ENCODE measurements around the gene SLC9A6. TPM values are rescaled to one million over a fixed set of nuclear protein-coding genes. Genes with fewer than 3 reads are reported as not detected.

Gene SLC9A6
- total and polyA plus RNA-seq, 2 of the 8 experiments (the other 6 are each of a cell fraction or from before 2014, with no cell fraction given) = 8.0 to 14.1 TPM

DNA sequence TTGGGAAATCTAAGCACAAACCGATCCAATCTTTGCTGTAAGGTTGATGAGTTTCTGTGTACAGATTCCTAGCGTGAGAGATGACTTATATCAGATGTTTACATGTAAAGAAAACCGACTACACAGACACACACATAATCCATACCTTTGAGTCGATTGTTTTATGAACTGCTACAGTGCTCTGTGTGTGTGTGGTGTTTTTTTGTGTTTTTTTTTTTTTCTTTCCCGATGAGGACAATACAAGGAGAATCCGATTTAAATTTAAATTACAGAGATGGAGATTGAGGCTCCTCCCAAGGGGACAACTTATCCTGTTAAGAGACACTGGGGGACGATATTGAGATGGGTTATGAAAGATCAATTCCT, 461 bp upstream of the SLC9A6 start (continued):
- TF ChIP-seq, protein P1, sequence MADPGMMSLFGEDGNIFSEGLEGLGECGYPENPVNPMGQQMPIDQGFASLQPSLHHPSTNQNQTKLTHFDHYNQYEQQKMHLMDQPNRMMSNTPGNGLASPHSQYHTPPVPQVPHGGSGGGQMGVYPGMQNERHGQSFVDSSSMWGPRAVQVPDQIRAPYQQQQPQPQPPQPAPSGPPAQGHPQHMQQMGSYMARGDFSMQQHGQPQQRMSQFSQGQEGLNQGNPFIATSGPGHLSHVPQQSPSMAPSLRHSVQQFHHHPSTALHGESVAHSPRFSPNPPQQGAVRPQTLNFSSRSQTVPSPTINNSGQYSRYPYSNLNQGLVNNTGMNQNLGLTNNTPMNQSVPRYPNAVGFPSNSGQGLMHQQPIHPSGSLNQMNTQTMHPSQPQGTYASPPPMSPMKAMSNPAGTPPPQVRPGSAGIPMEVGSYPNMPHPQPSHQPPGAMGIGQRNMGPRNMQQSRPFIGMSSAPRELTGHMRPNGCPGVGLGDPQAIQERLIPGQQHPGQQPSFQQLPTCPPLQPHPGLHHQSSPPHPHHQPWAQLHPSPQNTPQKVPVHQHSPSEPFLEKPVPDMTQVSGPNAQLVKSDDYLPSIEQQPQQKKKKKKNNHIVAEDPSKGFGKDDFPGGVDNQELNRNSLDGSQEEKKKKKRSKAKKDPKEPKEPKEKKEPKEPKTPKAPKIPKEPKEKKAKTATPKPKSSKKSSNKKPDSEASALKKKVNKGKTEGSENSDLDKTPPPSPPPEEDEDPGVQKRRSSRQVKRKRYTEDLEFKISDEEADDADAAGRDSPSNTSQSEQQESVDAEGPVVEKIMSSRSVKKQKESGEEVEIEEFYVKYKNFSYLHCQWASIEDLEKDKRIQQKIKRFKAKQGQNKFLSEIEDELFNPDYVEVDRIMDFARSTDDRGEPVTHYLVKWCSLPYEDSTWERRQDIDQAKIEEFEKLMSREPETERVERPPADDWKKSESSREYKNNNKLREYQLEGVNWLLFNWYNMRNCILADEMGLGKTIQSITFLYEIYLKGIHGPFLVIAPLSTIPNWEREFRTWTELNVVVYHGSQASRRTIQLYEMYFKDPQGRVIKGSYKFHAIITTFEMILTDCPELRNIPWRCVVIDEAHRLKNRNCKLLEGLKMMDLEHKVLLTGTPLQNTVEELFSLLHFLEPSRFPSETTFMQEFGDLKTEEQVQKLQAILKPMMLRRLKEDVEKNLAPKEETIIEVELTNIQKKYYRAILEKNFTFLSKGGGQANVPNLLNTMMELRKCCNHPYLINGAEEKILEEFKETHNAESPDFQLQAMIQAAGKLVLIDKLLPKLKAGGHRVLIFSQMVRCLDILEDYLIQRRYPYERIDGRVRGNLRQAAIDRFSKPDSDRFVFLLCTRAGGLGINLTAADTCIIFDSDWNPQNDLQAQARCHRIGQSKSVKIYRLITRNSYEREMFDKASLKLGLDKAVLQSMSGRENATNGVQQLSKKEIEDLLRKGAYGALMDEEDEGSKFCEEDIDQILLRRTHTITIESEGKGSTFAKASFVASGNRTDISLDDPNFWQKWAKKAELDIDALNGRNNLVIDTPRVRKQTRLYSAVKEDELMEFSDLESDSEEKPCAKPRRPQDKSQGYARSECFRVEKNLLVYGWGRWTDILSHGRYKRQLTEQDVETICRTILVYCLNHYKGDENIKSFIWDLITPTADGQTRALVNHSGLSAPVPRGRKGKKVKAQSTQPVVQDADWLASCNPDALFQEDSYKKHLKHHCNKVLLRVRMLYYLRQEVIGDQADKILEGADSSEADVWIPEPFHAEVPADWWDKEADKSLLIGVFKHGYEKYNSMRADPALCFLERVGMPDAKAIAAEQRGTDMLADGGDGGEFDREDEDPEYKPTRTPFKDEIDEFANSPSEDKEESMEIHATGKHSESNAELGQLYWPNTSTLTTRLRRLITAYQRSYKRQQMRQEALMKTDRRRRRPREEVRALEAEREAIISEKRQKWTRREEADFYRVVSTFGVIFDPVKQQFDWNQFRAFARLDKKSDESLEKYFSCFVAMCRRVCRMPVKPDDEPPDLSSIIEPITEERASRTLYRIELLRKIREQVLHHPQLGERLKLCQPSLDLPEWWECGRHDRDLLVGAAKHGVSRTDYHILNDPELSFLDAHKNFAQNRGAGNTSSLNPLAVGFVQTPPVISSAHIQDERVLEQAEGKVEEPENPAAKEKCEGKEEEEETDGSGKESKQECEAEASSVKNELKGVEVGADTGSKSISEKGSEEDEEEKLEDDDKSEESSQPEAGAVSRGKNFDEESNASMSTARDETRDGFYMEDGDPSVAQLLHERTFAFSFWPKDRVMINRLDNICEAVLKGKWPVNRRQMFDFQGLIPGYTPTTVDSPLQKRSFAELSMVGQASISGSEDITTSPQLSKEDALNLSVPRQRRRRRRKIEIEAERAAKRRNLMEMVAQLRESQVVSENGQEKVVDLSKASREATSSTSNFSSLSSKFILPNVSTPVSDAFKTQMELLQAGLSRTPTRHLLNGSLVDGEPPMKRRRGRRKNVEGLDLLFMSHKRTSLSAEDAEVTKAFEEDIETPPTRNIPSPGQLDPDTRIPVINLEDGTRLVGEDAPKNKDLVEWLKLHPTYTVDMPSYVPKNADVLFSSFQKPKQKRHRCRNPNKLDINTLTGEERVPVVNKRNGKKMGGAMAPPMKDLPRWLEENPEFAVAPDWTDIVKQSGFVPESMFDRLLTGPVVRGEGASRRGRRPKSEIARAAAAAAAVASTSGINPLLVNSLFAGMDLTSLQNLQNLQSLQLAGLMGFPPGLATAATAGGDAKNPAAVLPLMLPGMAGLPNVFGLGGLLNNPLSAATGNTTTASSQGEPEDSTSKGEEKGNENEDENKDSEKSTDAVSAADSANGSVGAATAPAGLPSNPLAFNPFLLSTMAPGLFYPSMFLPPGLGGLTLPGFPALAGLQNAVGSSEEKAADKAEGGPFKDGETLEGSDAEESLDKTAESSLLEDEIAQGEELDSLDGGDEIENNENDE (IDR thresholded peaks at IDR 0.05; ENCODE audit: insufficient replicate concordance, low read length) = no peak
- TF ChIP-seq, protein P2, sequence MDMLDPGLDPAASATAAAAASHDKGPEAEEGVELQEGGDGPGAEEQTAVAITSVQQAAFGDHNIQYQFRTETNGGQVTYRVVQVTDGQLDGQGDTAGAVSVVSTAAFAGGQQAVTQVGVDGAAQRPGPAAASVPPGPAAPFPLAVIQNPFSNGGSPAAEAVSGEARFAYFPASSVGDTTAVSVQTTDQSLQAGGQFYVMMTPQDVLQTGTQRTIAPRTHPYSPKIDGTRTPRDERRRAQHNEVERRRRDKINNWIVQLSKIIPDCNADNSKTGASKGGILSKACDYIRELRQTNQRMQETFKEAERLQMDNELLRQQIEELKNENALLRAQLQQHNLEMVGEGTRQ (IDR thresholded peaks at IDR 0.05; ENCODE audit: low read length) = no peak
- TF ChIP-seq SIRT6 (IDR thresholded peaks at IDR 0.05; ENCODE audit: low read length) (no peak), YY1 (IDR thresholded peaks at IDR 0.05; ENCODE audit: low read depth, low read length) (no peak), RFX5 (IDR thresholded peaks at IDR 0.05; ENCODE audit: borderline replicate concordance, low read depth, low read length) (no peak), BACH1 (IDR thresholded peaks at IDR 0.05; ENCODE audit: low read length) (no peak), KDM5A (IDR thresholded peaks at IDR 0.05; ENCODE audit: low read length) (no peak), BRCA1 (IDR thresholded peaks at IDR 0.05; ENCODE audit: low read depth, low read length) (no peak), RNF2 (IDR thresholded peaks at IDR 0.05; ENCODE audit: borderline replicate concordance, low read depth, low read length, missing control alignments, poor library complexity, severe bottlenecking) (no peak), EP300 (IDR thresholded peaks at IDR 0.05; ENCODE audit: borderline replicate concordance in 1 of 2, low read depth in 2 of 2, low read length in 2 of 2) (no peak), JUN (IDR thresholded peaks at IDR 0.05; ENCODE audit: low read depth, low read length) (no peak)
